ENCODE measurements around the gene GRIP2.
A peak's percentile ranks its signal among the peaks of the same experiment; 100 is the strongest.

Gene GRIP2

GRCh38 chr3:14481646-14482036 lies 58.5 kb downstream of the GRIP2 start:
- no peak for DNase-seq

- DNase-seq, result no peak
Observed at GRCh38 chr3:14481018-14481645, 59.0 kb downstream of the GRIP2 start.

DNA sequence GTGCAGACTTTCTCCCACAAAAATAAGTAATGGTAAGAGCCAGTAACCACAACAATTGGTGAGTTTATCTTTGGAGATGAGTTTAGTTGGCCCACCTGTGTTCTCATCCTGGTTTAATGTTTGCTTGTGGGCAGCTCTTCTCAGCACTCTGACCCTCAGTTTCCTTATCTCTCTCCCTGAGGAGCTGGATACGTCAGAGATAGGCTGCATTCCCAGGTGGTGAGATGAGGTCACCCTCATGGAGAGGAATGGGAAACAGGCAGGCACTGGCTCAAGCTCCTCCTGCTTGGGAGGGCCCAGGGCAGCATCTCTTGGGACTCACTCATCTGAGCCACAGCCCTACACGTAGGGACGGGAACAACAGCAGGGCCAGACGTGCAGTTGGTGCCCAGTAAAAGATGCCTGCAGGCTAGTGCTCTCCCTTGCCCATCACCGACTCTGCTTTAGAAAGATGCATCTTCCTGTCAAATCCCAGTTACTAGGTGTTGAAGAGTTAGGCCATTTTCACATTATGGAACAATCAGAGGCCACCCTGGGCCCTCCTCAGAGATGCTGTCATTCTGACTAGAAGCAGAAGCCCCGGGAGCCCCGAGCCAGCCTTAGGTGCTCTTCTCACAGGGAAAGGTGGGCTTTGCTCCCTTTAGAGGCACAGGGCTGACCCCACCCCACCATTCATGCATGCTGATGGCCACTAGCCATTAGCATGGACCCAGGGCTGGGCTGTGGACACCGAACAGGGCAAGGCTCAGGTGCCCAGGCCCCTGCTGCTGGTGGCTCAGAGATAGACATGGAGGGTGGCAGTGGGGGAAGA lies 59.7 kb downstream of the GRIP2 start:
- DNase-seq, result no peak

DNA sequence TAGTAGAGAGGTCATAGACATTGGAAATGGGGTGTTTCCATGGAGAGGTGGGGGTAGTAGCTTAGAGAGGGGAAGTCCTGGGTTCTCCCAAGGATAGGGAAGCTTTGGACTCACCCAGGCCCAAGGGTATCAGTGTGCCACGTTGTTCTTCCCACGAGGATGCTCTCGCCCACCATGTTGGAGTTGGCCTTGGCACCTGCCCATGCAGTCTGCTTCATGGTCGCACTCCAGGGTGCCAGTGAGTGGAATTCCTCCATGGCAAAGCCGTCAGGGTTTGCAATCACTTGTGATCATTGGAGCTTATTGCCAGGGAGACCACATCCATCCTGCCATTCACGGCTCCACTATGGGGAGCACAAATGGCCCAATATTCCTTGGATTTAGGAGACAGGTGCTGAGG lies 60.6 kb downstream of the GRIP2 start:
- no peak for DNase-seq

- DNase-seq, result no peak
Observed at GRCh38 chr3:14478956-14479550, 61.1 kb downstream of the GRIP2 start.

GRCh38 chr3:14477311-14477935 lies 62.7 kb downstream of the GRIP2 start:
- no peak for DNase-seq

GRCh38 chr3:14476583-14477265 lies 63.4 kb downstream of the GRIP2 start:
- no peak for DNase-seq

- DNase-seq, result no peak
Observed at GRCh38 chr3:14475621-14476020, 64.5 kb downstream of the GRIP2 start.

- no peak for DNase-seq
Observed at GRCh38 chr3:14474363-14475081, 65.6 kb downstream of the GRIP2 start.

DNA sequence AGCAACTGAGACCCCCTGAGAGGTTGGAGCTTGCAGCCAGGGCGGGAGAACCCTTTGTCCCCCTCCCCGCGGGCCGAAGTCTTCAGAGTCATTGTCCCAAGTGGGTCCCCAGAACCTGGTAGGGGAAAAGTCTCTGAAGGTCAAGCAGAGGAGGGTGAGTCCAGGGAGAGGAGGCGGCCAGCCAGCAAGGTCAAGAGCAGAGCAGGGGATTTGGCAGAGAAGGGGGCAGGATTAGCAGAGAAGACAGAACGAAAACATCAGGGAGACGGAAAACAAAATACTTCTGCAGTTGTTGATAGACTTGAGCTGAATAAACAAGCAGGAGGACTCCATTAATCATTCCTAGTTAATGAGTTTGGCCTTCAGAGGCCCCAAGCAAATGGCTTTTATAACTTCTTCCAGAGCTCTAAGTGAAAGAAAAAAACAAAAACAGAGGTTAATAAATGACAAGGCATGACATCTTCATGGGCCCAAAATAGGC lies 66.7 kb downstream of the GRIP2 start:
- DNase-seq, result no peak

GRCh38 chr3:14472471-14473351 lies 67.4 kb downstream of the GRIP2 start:
- no peak for DNase-seq

DNA sequence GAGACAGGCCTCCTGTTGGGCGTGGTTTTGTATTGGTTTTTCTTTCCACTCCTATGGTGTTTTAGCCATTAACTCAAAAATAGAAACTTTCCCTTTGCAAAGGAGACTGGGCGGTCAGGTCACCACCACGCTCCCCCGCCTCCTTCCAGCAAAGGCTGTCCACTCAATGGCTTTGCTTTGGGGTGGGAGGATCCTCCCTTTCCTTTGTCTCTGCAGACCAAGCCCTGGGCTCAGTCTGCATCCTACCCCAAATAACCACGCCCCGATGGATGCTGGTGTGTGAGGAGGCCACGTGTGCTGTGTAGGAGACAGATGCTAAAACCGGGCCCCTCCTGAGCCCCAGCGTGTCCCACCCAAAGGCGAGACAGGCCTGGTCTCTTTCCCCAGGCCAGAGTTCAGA lies 68.5 kb downstream of the GRIP2 start:
- no peak for DNase-seq

DNA sequence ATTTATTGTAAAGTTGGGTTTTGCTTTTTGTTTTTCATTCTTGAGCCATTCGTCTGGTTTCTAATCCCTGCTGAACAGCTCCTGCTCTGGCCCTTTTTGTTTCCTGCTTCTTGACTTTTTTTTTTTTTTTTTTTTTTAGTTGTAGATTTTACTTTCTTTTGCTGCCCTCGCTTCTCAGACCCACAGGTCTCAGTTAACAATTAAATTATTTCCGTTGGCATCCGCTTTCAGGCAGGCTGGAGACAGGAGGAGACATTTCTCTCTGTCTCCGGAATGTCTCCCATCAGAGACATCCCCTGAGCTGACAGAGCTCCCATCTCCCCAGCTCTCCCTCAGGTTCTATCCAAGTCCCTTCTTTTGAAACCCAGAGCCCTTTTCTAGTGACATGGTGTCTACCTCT lies 69.1 kb downstream of the GRIP2 start:
- DNase-seq, result no peak

- no peak for DNase-seq
Observed at GRCh38 chr3:14470461-14470860, 69.7 kb downstream of the GRIP2 start.

DNA sequence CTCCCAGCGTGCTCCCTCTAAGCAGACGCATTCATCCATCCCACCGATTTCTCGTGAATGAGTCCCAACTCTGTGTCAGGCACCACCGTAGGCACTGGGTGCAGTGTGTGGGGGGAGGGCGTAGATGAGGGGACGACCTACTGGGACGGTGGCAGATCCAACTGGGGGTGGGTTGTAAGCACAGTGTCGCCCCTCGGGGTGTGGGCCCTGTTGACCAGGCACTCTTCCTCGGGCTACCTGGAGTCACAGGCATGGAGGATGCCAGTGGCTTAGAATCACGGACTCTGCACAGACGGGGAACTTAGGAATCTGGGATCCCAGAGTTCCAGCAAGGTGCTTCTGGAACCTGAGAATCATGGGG lies 71.5 kb downstream of the GRIP2 start:
- DNase-seq, result no peak

DNA sequence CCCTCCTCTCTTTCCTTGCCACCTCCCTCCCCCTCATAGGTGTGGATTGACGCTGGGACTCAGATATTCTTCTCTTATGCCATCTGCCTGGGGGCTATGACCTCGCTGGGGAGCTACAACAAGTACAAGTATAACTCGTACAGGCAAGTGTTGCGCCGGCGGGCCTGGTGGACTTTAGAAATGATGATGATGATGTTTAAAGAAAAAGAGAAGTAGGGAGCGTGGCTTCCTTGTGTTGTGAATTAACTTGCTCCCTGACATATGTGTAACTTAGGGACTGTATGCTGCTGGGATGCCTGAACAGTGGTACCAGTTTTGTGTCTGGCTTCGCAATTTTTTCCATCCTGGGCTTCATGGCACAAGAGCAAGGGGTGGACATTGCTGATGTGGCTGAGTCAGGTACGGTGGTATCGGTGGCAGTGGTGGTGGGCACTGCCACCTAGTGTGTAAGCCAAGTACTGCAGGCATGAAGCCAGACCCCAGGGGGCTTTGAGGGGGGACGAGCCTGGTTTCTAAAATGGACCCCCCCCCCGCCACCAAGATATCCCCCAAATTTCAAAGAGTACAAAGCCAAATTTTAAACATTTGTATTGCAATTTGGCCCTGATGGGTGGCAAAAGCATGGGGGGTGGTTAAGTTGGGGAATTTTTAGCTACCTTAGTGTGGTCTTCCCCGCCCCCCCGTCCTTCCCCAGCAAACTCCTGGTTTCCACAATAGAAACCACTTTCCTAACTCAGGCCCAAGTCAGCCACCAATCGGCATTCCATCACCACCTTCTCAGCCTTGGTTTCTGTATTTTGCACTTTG lies 72.1 kb downstream of the GRIP2 start:
- peak; percentile 46 for DNase-seq

- no peak for DNase-seq
Observed at GRCh38 chr3:14466179-14466903, 73.8 kb downstream of the GRIP2 start.

- DNase-seq, result no peak
Observed at GRCh38 chr3:14465425-14465824, 74.7 kb downstream of the GRIP2 start.

- no peak for DNase-seq
Observed at GRCh38 chr3:14464521-14464920, 75.6 kb downstream of the GRIP2 start.

GRCh38 chr3:14464141-14464465 lies 76.0 kb downstream of the GRIP2 start:
- DNase-seq, result no peak
